Heart right ventricle (tissue), 16 donors: Measurements from ENCODE around the gene SPTB. TPM values are rescaled to one million over a fixed set of nuclear protein-coding genes. Genes with fewer than 3 reads are reported as not detected.
A peak's percentile ranks its signal among the peaks of the same experiment; 100 is the strongest.

Experiments
- ATAC-seq, 8 donors: fragments of 200-7000 bp; cut with Tn5 transposase; one replicate each; pipeline ENCODE4 v1.9.1; 2020; ENCODE audit warnings: mild to moderate bottlenecking in 8 of 8, moderate library complexity in 8 of 8, moderate number of reproducible peaks in 1 of 8
- DNase-seq, 2 donors: peaks; one replicate each; pipeline ENCODE4 v3.0.0-alpha.2; 2020
- H3K27ac ChIP-seq, 10 donors: fragments of 200-600 bp; sonication (generic) in 2 of 10; one replicate each; pipeline versions ENCODE4 v1.5.0 to v1.8.0; 2020 to 2022; ENCODE audit warnings: mild to moderate bottlenecking in 3 of 10
- H3K27me3 ChIP-seq, 7 donors: fragments of 200-600 bp; one replicate each; pipeline ENCODE4 v1.8.0; 2021 to 2022; ENCODE audit warnings: mild to moderate bottlenecking in 2 of 7
- H3K36me3 ChIP-seq, 9 donors: fragments of 200-600 bp; sonication (generic) in 1 of 9; one replicate each; pipeline versions ENCODE4 v1.5.0 to v1.8.0; 2020 to 2022; ENCODE audit warnings: mild to moderate bottlenecking in 2 of 9
- H3K4me1 ChIP-seq, 9 donors: fragments of 200-600 bp; sonication (generic) in 1 of 9; one replicate each; pipeline versions ENCODE4 v1.5.0 to v1.8.0; 2020 to 2022; ENCODE audit warnings: mild to moderate bottlenecking in 4 of 9
- H3K4me3 ChIP-seq, 10 donors: fragments of 200-600 bp; sonication (generic) in 2 of 10; one replicate each; pipeline versions ENCODE4 v1.5.0 to v1.8.0; 2020 to 2022; ENCODE audit warnings: mild to moderate bottlenecking in 7 of 10, moderate library complexity in 2 of 10
- H3K9me3 ChIP-seq, 11 donors: fragments of 200-600 bp in 10 of 11; sonication (generic) in 2 of 11; one replicate each; pipeline versions ENCODE4 v1.5.0 to v1.8.0; 2013 to 2022; ENCODE audit warnings: mild to moderate bottlenecking in 2 of 11, control low read depth in 1 of 11, moderate library complexity in 1 of 11
- WGBS, 2 donors: extraction: QIAGEN DNeasy Blood & Tissue Kit; methylation state at CpG; one replicate each; pipeline ENCODE4 v1.1.7; 2013; ENCODE audit warnings: inconsistent platforms in 1 of 2; 5-methylcytosine and 5-hydroxymethylcytosine counted together
- intact Hi-C, 10 donors: fragments of 100-400 bp; cut with DNase I; formaldehyde crosslinking; loops; one replicate each; pipeline versions ENCODE4 v1.11.1 to v1.14.2; 2022
- polyA plus RNA-seq, 2 donors: library from polyadenylated mRNA; stranded (reverse); fragments of 200-250 nt; gene quantifications; one replicate each; pipeline ENCODE4 v1.2.3, GENCODE V29; 2013
- total RNA-seq, 10 donors: library from RNA; stranded (reverse); fragmentation: NEBNext Ultra II Directional in 3 of 10; extraction: Animal tissue kit (Norgen Biotek cat#: 25700) in 3 of 10; gene quantifications; one replicate each; pipeline versions ENCODE4 v1.2.1 to v1.2.4, GENCODE V29; 2021 to 2023
- TF ChIP-seq, protein P1 (sequence below), 9 donors: fragments of 200-600 bp; sonication (generic) in 2 of 9; IDR thresholded peaks; one replicate each; pipeline versions ENCODE4 v1.5.0 to v1.8.0; 2021 to 2022; ENCODE audit warnings: antibody characterized with exemption in 9 of 9, mild to moderate bottlenecking in 5 of 9, moderate library complexity in 1 of 9
- donor health status: Arrhythmogenic right ventricular cardiomyopathy.
- donor health status: ischemic (EF 13 %, LVEDD 7.1; RV severe dilation, severe dysfunction).
- donor health status: healthy with polysubstance abuse.
- donor health status: DM: no; HTN: yes; CAD: no.
- donor health status: DM: no; HTN: no; CAD: no.
- donor health status: ischemic (EF 25% LVEDD 6.9; RV normal size, moderate dysfunction).
- donor health status: ischemic (EF 25% LVEDD 5.7; RV mildly dilated, moderate dysfunction).
- donor health status: healthy.
- donor health status: DM: yes; HTN: yes; CAD: no.
- donor health status: Ischemic cardiomyopathy.
- donor health status: ischemic (EF 35%, LVEDD 5.7; RV mildly dilated, moderate dysfunction).
- donor health status: nonischemic (EF 11% LVEDD 7.7; RV severe dilation, severe dysfunction).
- donor health status: DM: yes; HTN: yes; CAD: no.
- donor health status: PGD.
- donor health status: ischemic (EF 29% LVEDD 5.4; RV normal size, mild dysfunction).
- donor health status: nonischemic (EF 23%, LVEDD 6.1; RV moderate dilation, normal function).

SPTB gene
- total and polyA plus RNA-seq, 12 donors, result 24.0 to 114 (median 92.1) TPM

DNA sequence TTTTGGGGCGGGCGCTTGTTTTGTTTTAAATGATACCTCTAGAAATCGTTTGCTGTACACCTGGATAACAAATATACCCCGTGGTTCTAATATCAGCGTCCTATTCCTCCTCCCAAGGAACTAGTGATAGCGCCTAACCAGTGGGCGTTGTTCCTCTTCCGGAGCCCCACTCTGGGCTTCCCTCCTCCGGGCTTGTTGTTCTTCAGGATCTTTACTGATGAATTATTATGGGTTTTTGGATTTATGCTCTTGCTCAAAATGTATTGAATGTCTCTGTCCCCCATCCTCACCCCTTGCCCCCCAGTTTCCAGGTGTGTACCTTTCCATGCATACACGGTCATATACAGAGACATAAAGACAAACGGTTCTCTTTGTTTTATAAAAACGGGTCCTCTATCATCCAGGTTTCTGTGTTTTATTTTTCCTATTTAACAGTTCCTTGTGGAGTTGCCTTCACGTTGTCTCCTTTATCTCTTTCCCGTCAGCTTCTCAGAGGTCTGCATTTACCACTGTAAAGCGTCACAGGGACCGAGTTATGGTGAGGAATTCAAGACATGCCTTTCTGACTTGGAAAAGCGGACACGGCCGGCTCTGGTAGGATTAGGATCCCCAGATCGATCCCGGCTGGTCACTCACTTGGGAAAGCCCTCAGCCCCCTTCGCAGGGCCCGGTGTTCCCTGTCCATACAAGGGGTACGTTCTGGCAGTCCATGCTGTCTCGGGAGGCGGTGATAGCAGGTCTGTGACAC is 176.1 kb downstream of the SPTB start:
- peaks cover 5 to 71% (median 42%) of the 10 kb centered on the region in 9 donors for H3K4me1 ChIP-seq
- intact Hi-C loops, result no loop called here

DNA sequence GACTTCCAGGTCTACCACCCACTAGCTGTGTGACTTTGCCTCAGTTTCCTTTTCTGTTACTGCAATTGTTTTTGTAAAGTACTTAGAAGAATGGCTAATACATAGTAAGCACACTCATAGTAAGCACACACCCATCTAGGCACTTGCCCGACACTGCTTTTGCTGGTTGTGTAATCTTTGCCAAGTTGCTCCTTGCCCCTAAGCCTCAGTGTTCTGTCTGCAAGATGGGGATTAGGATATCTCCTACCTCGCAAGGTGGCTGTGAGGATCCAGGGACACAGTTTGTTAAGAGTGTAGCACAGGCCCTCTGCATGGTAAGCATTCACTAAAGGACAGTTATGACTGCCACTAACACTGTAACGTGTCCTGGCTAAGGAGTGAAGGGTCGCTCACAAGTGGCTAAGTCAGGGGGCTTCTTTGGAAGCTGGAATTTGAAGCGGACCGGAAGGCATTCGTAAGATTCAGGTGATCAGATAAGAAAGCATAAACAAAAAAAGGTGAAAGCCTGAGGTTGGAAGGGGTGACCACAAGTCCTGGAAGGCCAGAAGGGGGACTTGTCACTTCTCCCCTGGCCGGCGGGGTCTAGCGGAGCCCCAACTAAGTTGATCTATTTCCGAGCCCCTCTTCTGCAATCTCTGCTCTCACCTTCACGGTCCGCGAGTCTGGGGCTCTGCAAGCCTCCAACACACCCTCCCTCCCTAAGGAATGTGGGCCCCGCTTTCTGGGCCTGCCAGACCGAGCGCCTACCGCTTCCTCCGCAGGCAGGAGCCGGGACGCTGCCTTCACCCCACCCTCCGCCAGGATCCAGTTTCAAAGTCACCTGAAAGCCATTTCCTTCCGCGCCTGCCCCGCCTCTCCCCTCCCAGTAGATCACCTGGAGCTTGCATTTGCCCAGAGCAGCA is 177.0 kb downstream of the SPTB start:
- intact Hi-C loops, result no loop called here
- DNase-seq, result peak in 1 of 2 donors; percentile 20
- peak overlapping the region in 2 of 10 donors; percentile 84 to 88 for H3K4me3 ChIP-seq
- H3K36me3 ChIP-seq, result no peaks in the 10 kb centered on the region
- peaks cover 0 to 71% (median 34%) of the 10 kb centered on the region in 9 donors for H3K4me1 ChIP-seq
- WGBS, 2 donors, result 78 to 82% methylated on average over 25 of the region's 25 CpGs
- TF ChIP-seq, protein P1, sequence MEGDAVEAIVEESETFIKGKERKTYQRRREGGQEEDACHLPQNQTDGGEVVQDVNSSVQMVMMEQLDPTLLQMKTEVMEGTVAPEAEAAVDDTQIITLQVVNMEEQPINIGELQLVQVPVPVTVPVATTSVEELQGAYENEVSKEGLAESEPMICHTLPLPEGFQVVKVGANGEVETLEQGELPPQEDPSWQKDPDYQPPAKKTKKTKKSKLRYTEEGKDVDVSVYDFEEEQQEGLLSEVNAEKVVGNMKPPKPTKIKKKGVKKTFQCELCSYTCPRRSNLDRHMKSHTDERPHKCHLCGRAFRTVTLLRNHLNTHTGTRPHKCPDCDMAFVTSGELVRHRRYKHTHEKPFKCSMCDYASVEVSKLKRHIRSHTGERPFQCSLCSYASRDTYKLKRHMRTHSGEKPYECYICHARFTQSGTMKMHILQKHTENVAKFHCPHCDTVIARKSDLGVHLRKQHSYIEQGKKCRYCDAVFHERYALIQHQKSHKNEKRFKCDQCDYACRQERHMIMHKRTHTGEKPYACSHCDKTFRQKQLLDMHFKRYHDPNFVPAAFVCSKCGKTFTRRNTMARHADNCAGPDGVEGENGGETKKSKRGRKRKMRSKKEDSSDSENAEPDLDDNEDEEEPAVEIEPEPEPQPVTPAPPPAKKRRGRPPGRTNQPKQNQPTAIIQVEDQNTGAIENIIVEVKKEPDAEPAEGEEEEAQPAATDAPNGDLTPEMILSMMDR (IDR thresholded peaks at IDR 0.05), result no peak
- H3K27ac ChIP-seq, result peak overlapping the region in 3 of 10 donors; percentile 83 to 90 (median 86)
- H3K9me3 ChIP-seq, result no peaks in the 10 kb centered on the region
- ATAC-seq, result no peak
- H3K27me3 ChIP-seq, result peaks cover 0 to 35% (median 4%) of the 10 kb centered on the region in 7 donors

More for the DNA sequence above, 176.1 kb downstream of the SPTB start:
- TF ChIP-seq, protein P1 (IDR thresholded peaks at IDR 0.05), result no peak
- Histone ChIP-seq H3K4me3 (peak overlapping the region; percentile 63 to 89 (median 84)), H3K9me3 (no peaks in the 10 kb centered on the region), H3K27ac (peak overlapping the region in 9 of 10 donors; percentile 76 to 90 (median 83)), H3K27me3 (peaks cover 0 to 35% (median 4%) of the 10 kb centered on the region in 7 donors), H3K36me3 (no peaks in the 10 kb centered on the region)
- 29 to 31% methylated on average over 26 of the region's 26 CpGs for WGBS, 2 donors
- DNase-seq (no peak), ATAC-seq (peak in 2 of 8 donors; percentile 0 to 1)

DNA sequence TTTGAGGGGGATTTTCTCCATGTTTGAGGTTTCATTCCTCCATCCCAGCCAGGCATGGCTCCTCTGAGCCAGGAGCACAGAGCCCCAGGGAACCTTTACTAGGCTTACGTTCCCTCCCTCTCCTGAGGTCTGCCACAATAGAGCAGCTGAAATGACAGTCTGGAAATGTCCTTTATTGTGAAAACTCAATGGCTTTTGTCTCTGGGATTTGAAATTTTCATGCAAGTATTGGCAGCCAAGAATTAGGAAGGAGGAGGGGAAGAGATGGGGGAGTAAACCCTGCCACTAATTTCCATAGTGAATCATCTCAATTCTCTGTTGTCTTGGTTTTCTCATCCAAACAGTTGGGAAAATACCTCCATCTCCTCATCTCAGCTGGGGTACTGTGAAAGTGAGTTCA is 178.0 kb downstream of the SPTB start:
- DNase-seq, result no peak
- Histone ChIP-seq H3K36me3 (no peaks in the 10 kb centered on the region), H3K27ac (no peak overlapping the region), H3K27me3 (peaks cover 0 to 35% (median 4%) of the 10 kb centered on the region in 7 donors), H3K4me3 (no peak overlapping the region), H3K9me3 (no peaks in the 10 kb centered on the region), H3K4me1 (peaks cover 0 to 66% (median 23%) of the 10 kb centered on the region in 9 donors)
- TF ChIP-seq, protein P1 (IDR thresholded peaks at IDR 0.05), result no peak
- WGBS, 2 donors, result 52 to 67% methylated on average over 1 of the region's 1 CpG
- intact Hi-C loops, result no loop called here
- no peak for ATAC-seq

DNA sequence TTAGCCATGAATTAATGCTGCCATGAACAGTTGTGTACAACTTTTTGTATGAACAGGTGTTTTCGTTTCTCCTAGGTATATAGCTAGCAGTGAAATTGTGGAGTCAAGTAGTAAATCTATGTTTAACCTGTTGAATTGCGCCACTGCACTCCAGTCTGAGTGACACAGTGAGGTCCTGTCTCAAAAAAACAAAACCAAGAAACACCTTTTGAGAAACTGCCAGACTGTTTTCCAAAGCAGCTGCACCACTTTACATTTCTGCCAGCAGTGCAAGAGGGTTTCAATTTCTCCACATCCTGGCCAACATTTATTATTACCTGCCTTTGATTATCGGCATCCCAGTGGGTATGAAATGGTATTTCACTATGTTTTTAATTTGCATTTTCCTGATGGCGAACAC is 178.8 kb downstream of the SPTB start:
- Histone ChIP-seq H3K36me3 (no peaks in the 10 kb centered on the region), H3K4me3 (no peak overlapping the region), H3K4me1 (peaks cover 1 to 63% (median 23%) of the 10 kb centered on the region in 9 donors), H3K27me3 (peaks cover 0 to 35% (median 4%) of the 10 kb centered on the region in 7 donors), H3K9me3 (no peaks in the 10 kb centered on the region), H3K27ac (no peak overlapping the region)
- WGBS, 2 donors, result 95 to 99% methylated on average over 4 of the region's 4 CpGs
- no peak for ATAC-seq
- DNase-seq, result no peak
- TF ChIP-seq, protein P1 (IDR thresholded peaks at IDR 0.05), result no peak
- intact Hi-C loops, result no loop called here
